Stomach (tissue), 9 donors: ENCODE measurements around the gene RAB20. TPM values are rescaled to one million over a fixed set of nuclear protein-coding genes. Genes with fewer than 3 reads are reported as not detected.
"Not testable (repeated sequence)": the region's sequence is repeated elsewhere in the genome, so short reads cannot be mapped to it uniquely, and the experiment has no call there.

Source experiments
- DNase-seq, 2 donors: peaks; one replicate each; pipeline versions ENCODE4 v3.0.0 to v3.0.0-alpha.2; 2013 to 2019
- H3K27ac ChIP-seq, 5 donors: fragments of 200-600 bp in 4 of 5; sonication (generic) in 4 of 5; one replicate each; pipeline ENCODE4 v1.5.1; 2013 to 2019; ENCODE audit warnings: mild to moderate bottlenecking in 1 of 5, moderate library complexity in 1 of 5
- H3K27me3 ChIP-seq, 3 donors: fragments of 200-600 bp; sonication (generic); one replicate each; pipeline ENCODE4 v1.5.1; 2017 to 2019; ENCODE audit warnings: mixed run types in 1 of 3
- H3K36me3 ChIP-seq, 4 donors: fragments of 200-600 bp; sonication (generic); 1 replicate in 3 of 4; 2 replicates in 1 of 4; pipeline ENCODE4 v1.5.1; 2016 to 2019
- H3K4me1 ChIP-seq, 4 donors: fragments of 200-600 bp; sonication (generic); one replicate each; pipeline ENCODE4 v1.5.1; 2016 to 2019
- H3K4me3 ChIP-seq, 4 donors: fragments of 200-600 bp; sonication (generic) in 3 of 4; one replicate each; pipeline ENCODE4 v1.5.1; 2016 to 2019; ENCODE audit warnings: mild to moderate bottlenecking in 1 of 4
- H3K9me3 ChIP-seq, 4 donors: fragments of 200-600 bp; sonication (generic); one replicate each; pipeline ENCODE4 v1.5.1; 2016 to 2019
- CTCF ChIP-seq, 7 experiments: fragments of 450-650 bp in 4 of 7; fragments of 200-600 bp in 3 of 7; sonication (generic) in 3 of 7; IDR thresholded peaks; one replicate each; pipeline ENCODE4 v1.5.1; 2016 to 2019; ENCODE audit warnings: antibody characterized with exemption in 7 of 7, control low read depth in 2 of 7, mild to moderate bottlenecking in 1 of 7
- EP300 ChIP-seq: sonication (generic); formaldehyde crosslinking; IDR thresholded peaks from one replicate; pipeline ENCODE4 v1.6.1; 2017; ENCODE audit warnings: antibody characterized with exemption
- POLR2A ChIP-seq, 4 donors: fragments of 450-650 bp; IDR thresholded peaks; one replicate each; pipeline ENCODE4 v1.6.1; 2016; ENCODE audit warnings: antibody characterized with exemption in 4 of 4, control low read depth in 2 of 4, mild to moderate bottlenecking in 1 of 4, moderate library complexity in 1 of 4
- POLR2AphosphoS5 ChIP-seq, 3 donors: sonication (generic); formaldehyde crosslinking; IDR thresholded peaks; one replicate each; pipeline ENCODE4 v1.6.1; 2016; ENCODE audit warnings: antibody characterized with exemption in 3 of 3
- WGBS, 5 donors: extraction: QIAGEN DNeasy Blood & Tissue Kit in 3 of 5; methylation state at CpG; one replicate each; pipeline versions ENCODE4 v1.1.5 to v1.1.7; 2013 to 2018; 5-methylcytosine and 5-hydroxymethylcytosine counted together
- intact Hi-C: fragments of 100-400 bp; cut with DNase I; formaldehyde crosslinking; loops from one replicate; pipeline ENCODE4 v1.15.1; 2023; ENCODE audit warnings: low total_unique reads
- polyA plus RNA-seq, 3 donors: library from polyadenylated mRNA; stranded (reverse); fragments of 200-250 nt; gene quantifications; one replicate each; pipeline ENCODE4 v1.2.3, GENCODE V29; 2013
- total RNA-seq, 5 donors: library from RNA; depleted of rRNA; stranded (reverse); fragments of >200 nt; gene quantifications; one replicate each; pipeline versions ENCODE4 v1.1.0 to v1.2.3, GENCODE V29; 2014 to 2016
- donor health status: healthy with polysubstance abuse.
- donor health status: Bipolar disorder and iron deficiency.
- donor health status: healthy.

Gene RAB20
- total and polyA plus RNA-seq, 8 donors, result 11.7 to 44.6 (median 29.5) TPM

GRCh38 chr13:110574161-110574560, 12.6 kb upstream of the RAB20 start:
- H3K27ac ChIP-seq, result no peak overlapping the region
- DNase-seq, result no peak

GRCh38 chr13:110572778-110573118, 11.2 kb upstream of the RAB20 start:
- Histone ChIP-seq H3K27me3 (peaks cover 0 to 13% (median 0%) of the 10 kb centered on the region in 3 donors), H3K4me3 (no peak overlapping the region), H3K9me3 (no peaks in the 10 kb centered on the region), H3K36me3 (no peaks in the 10 kb centered on the region), H3K4me1 (peaks cover 7 to 18% (median 17%) of the 10 kb centered on the region in 4 donors), H3K27ac (no peak overlapping the region)
- no peak for TF ChIP-seq POLR2A (IDR thresholded peaks at IDR 0.05)
- no peak for TF ChIP-seq CTCF (IDR thresholded peaks at IDR 0.05)
- TF ChIP-seq EP300, result no peak
- TF ChIP-seq POLR2AphosphoS5 (IDR thresholded peaks at IDR 0.05), result no peak
- 81 to 91% (median 82%) methylated on average over 2 of the region's 2 CpGs for WGBS, 5 donors
- intact Hi-C loops, result no loop called here
- DNase-seq, result no peak

More at GRCh38 chr13:110574161-110574560, 12.6 kb upstream of the RAB20 start:
- 51 to 66% (median 64%) methylated on average over 9 of the region's 9 CpGs for WGBS, 5 donors
- TF ChIP-seq CTCF (IDR thresholded peaks at IDR 0.05), result no peak
- no peak for TF ChIP-seq POLR2AphosphoS5 (IDR thresholded peaks at IDR 0.05)
- TF ChIP-seq EP300, result no peak
- TF ChIP-seq POLR2A (IDR thresholded peaks at IDR 0.05), result no peak
- Histone ChIP-seq H3K4me3 (no peak overlapping the region), H3K36me3 (no peaks in the 10 kb centered on the region), H3K9me3 (no peaks in the 10 kb centered on the region), H3K27me3 (peaks cover 0 to 13% (median 0%) of the 10 kb centered on the region in 3 donors), H3K4me1 (peaks cover 7 to 18% (median 17%) of the 10 kb centered on the region in 4 donors)
- intact Hi-C loops, result no loop called here

- TF ChIP-seq POLR2A (IDR thresholded peaks at IDR 0.05) (no peak), CTCF (IDR thresholded peaks at IDR 0.05) (no peak), EP300 (no peak), POLR2AphosphoS5 (IDR thresholded peaks at IDR 0.05) (no peak)
- 74 to 83% (median 80%) methylated on average over 20 of the region's 20 CpGs for WGBS, 5 donors
- Histone ChIP-seq H3K27ac (no peak overlapping the region), H3K4me1 (peaks cover 7 to 18% (median 17%) of the 10 kb centered on the region in 4 donors), H3K9me3 (no peaks in the 10 kb centered on the region), H3K4me3 (no peak overlapping the region), H3K36me3 (no peaks in the 10 kb centered on the region), H3K27me3 (peaks cover 0 to 13% (median 0%) of the 10 kb centered on the region in 3 donors)
- no peak for DNase-seq
- intact Hi-C loops, result no loop called here
Observed at GRCh38 chr13:110571896-110572777, 10.6 kb upstream of the RAB20 start.

- TF ChIP-seq POLR2A (IDR thresholded peaks at IDR 0.05), result no peak
- no peak overlapping the region for H3K27ac ChIP-seq
- no peak for DNase-seq
- no peaks in the 10 kb centered on the region for H3K36me3 ChIP-seq
- no peaks in the 10 kb centered on the region for H3K9me3 ChIP-seq
- H3K4me3 ChIP-seq, result no peak overlapping the region
- intact Hi-C loops, result no loop called here
- peaks cover 0 to 13% (median 0%) of the 10 kb centered on the region in 3 donors for H3K27me3 ChIP-seq
- WGBS, 5 donors, result 60 to 71% (median 67%) methylated on average over 10 of the region's 10 CpGs
- H3K4me1 ChIP-seq, result peaks cover 7 to 11% (median 9%) of the 10 kb centered on the region in 4 donors
Observed at GRCh38 chr13:110570886-110571285, 9.4 kb upstream of the RAB20 start.

GRCh38 chr13:110569962-110570361, 8.4 kb upstream of the RAB20 start:
- Histone ChIP-seq H3K4me1 (peaks cover 2 to 11% (median 7%) of the 10 kb centered on the region in 4 donors), H3K27me3 (peaks cover 0 to 13% (median 0%) of the 10 kb centered on the region in 3 donors)
- 77 to 87% (median 81%) methylated on average over 7 of the region's 7 CpGs for WGBS, 5 donors
- H3K27ac ChIP-seq, H3K4me3 ChIP-seq, intact Hi-C loops, H3K9me3 ChIP-seq, DNase-seq, H3K36me3 ChIP-seq: not testable (repeated sequence)
